ENCODE data around the gene CBFA2T2. TPM values are rescaled to one million over a fixed set of nuclear protein-coding genes. Genes with fewer than 3 reads are reported as not detected.

The CBFA2T2 gene
- total RNA-seq = 3.6 and 4.8 TPM in 2 replicates

GRCh38 chr20:33490023-33490933 lies at the start of gene CBFA2T2:
Gene CBFA2T2, plus strand, starts transcription at chr20:33490096. Its CDS starts 172 bp downstream, at chr20:33490268.

GRCh38 chr20:33443512-33444239 lies 46.2 kb upstream of the CBFA2T2 start, which contains the start of gene SNTA1:
Gene SNTA1, minus strand, starts transcription at chr20:33443763. Its CDS starts 143 bp downstream, at chr20:33443620.

GRCh38 chr20:33662172-33662571 lies 172.3 kb downstream of the CBFA2T2 start, which contains the start of gene C20orf144:
Gene C20orf144, plus strand, starts transcription at chr20:33662327. Its CDS starts 19 bp downstream, at chr20:33662346.

GRCh38 chr20:33666293-33667244 lies 176.7 kb downstream of the CBFA2T2 start, which contains the start of gene ACTL10:
Gene ACTL10, plus strand, starts transcription at chr20:33666943. Its CDS starts 555 bp downstream, at chr20:33667498.

GRCh38 chr20:33674294-33675135 lies 184.6 kb downstream of the CBFA2T2 start, which contains the start of gene NECAB3:
Gene NECAB3, minus strand, starts transcription at chr20:33674428. Its CDS starts 76 bp downstream, at chr20:33674352.

GRCh38 chr20:33686100-33686983 lies 196.4 kb downstream of the CBFA2T2 start, which contains the start of gene E2F1:
Gene E2F1, minus strand, starts transcription at chr20:33686385. Its CDS starts 121 bp downstream, at chr20:33686264.

Other genes starting within 250 kb of the CBFA2T2 start
- not detected in 2 replicates for gene BPIFB1, start 206.9 kb upstream of the CBFA2T2 start, total RNA-seq
- 14.1 and 17.6 TPM in 2 replicates for gene CDK5RAP1, start 88.6 kb upstream of the CBFA2T2 start, total RNA-seq
- gene SNTA1, start 46.3 kb upstream of the CBFA2T2 start, total RNA-seq = 23.9 and 40.4 TPM in 2 replicates
- 0.12 and 0.13 TPM in 2 replicates for gene C20orf144, start 172.2 kb downstream of the CBFA2T2 start, total RNA-seq
- 2.1 and 2.6 TPM in 2 replicates for gene ACTL10, start 176.8 kb downstream of the CBFA2T2 start, total RNA-seq
- gene NECAB3, start 184.3 kb downstream of the CBFA2T2 start, total RNA-seq = 14.4 and 15.1 TPM in 2 replicates
- 6.0 and 14.1 TPM in 2 replicates for gene E2F1, start 196.3 kb downstream of the CBFA2T2 start, total RNA-seq
- gene PXMP4, start 230.2 kb downstream of the CBFA2T2 start, total RNA-seq = 6.9 and 7.0 TPM in 2 replicates
- 0.92 and 1.3 TPM in 2 replicates for gene ZNF341, start 241.9 kb downstream of the CBFA2T2 start, total RNA-seq